Measurements from ENCODE around the gene CAST.
"Not testable (repeated sequence)": the region's sequence is repeated elsewhere in the genome, so short reads cannot be mapped to it uniquely, and the experiment has no call there.

The CAST gene

DNA sequence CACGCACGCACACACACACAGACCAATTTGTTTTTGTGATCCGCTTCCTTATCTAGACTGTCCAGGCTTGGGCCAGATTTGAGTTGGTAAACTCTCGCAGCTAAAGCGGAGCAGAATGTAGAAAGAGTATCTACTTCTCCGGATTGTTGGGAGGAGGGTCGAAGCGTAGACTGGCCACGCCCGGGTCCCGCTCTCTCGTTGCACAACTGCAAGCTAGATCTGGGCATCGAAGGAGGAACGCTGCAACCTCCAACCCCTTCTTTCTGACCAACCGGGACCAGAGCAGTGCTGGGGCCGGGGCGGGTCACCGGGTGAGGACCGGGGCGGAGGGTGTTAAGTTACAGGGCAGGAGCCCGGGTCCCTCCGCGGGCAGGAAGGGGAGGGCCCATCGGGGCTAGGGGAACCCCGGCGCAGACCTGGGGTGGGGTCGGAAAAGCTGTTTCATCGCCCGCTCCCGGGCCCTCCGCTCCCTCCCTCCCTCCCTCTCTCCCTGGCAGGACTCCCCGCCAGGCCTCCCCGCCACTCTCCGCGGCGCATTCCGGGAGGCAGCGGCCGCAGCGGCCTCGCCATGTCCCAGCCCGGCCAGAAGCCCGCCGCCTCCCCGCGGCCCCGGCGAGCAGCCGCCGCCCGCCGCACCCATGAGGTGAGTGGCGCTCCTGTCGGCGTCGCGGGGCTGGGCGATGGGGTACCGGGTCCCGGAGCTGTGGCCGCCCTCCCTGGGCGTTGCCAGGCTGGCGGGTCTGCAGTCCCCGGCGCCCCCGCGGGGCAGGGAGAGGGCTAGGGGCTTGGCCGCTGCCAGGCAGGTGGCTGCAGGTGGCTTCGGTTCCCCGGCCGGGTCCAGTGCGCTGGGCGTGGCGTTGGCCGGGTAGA lies at the start of gene CAST:
Gene CAST, plus strand, starts transcription at position 522 of the 870 bp plus-strand sequence. Its CDS starts 47 bp downstream, at position 569.
- peak within 1 kb of the TSS; percentile 81 to 96 (median 88) for H3K27ac ChIP-seq
- peak within 1 kb of the TSS; percentile 82 to 98 (median 92) for H3K4me2 ChIP-seq
- H4K20me1 ChIP-seq, result peaks cover 15 to 43% (median 36%) of the 10 kb centered on the region in 11 experiments; a peak in 19 of 22 replicates
- H3K36me3 ChIP-seq, result no peaks in the 10 kb centered on the region
- peak within 1 kb of the TSS; percentile 86 to 96 (median 88) for H3K9ac ChIP-seq
- peak in 10 of 11 experiments; percentile 51 to 92 (median 79); a peak in 16 of 22 replicates for TF ChIP-seq Cebpa-rat (IDR thresholded peaks at IDR 0.05)
- H3K4me1 ChIP-seq, result peaks cover 21 to 36% (median 30%) of the 10 kb centered on the region in 10 experiments
- no peaks in the 10 kb centered on the region for H3K9me3 ChIP-seq (replicated peaks in 1 of 11)
- H3K4me3 ChIP-seq, result peak within 1 kb of the TSS; percentile 76 to 96 (median 92)
- peaks cover 0 to 29% (median 0%) of the 10 kb centered on the region in 11 experiments; a peak in 4 of 22 replicates for H3K27me3 ChIP-seq

- no peaks in the 10 kb centered on the region for H3K27me3 ChIP-seq
- peak overlapping the region in 4 of 11 experiments; percentile 4 to 27 (median 17); a peak in 1 of 22 replicates for H3K9ac ChIP-seq
- H3K36me3 ChIP-seq, result no peaks in the 10 kb centered on the region
- H3K27ac ChIP-seq, result peak overlapping the region in 4 of 11 experiments; percentile 10 to 55 (median 25); a peak in 4 of 22 replicates
- TF ChIP-seq Cebpa-rat (IDR thresholded peaks at IDR 0.05), result no peak
- H3K4me3 ChIP-seq, result no peak overlapping the region
- H3K9me3 ChIP-seq (replicated peaks in 1 of 11), result peaks cover 13 to 33% (median 24%) of the 10 kb centered on the region in 11 experiments; a peak in 21 of 22 replicates
- H3K4me1 ChIP-seq, result peaks cover 7 to 24% (median 19%) of the 10 kb centered on the region in 10 experiments; a peak in 19 of 20 replicates
- peak overlapping the region; percentile 14 to 72 (median 59); a peak in 19 of 22 replicates for H3K4me2 ChIP-seq
- H4K20me1 ChIP-seq, result peaks cover 0 to 5% (median 0%) of the 10 kb centered on the region in 11 experiments; a peak in 1 of 22 replicates
Measured at GRCh38 chr5:96614110-96614691, 48.0 kb upstream of the CAST start.

DNA sequence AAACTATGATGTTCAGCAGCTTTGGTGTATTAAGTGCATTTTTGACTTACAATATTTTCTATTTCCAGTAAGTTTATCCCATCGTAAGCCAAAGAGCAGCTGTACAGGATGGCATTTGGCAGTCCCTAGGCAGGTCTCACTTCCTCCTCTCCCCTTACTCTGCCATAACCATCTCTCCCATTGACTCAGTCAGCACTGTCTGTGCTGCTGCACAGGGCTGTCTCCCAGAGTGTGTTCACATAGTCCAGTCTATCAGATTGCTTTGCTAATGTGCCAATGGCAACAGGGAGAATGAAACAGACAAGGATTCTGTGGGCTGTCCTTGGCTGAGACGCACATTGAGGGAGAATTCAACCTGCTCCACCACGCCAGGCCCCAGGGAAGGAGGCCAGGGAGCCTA lies 47.0 kb upstream of the CAST start:
- Histone ChIP-seq H3K4me2 (peak overlapping the region in 4 of 11 experiments; percentile 3 to 69 (median 36); a peak in 3 of 22 replicates), H3K36me3 (no peaks in the 10 kb centered on the region), H3K4me1 (peaks cover 7 to 24% (median 19%) of the 10 kb centered on the region in 10 experiments; a peak in 19 of 20 replicates), H3K27ac (no peak overlapping the region), H4K20me1 (peaks cover 0 to 5% (median 0%) of the 10 kb centered on the region in 11 experiments; a peak in 1 of 22 replicates), H3K9ac (no peak overlapping the region), H3K4me3 (no peak overlapping the region), H3K27me3 (no peaks in the 10 kb centered on the region), H3K9me3 (replicated peaks in 1 of 11) (peaks cover 18 to 33% (median 27%) of the 10 kb centered on the region in 11 experiments; a peak in 21 of 22 replicates)
- TF ChIP-seq Cebpa-rat (IDR thresholded peaks at IDR 0.05), result no peak

GRCh38 chr5:96616801-96617200 lies 45.4 kb upstream of the CAST start:
- no peak overlapping the region for H3K9ac ChIP-seq
- no peaks in the 10 kb centered on the region for H3K27me3 ChIP-seq
- no peak for TF ChIP-seq Cebpa-rat (IDR thresholded peaks at IDR 0.05)
- H3K9me3 ChIP-seq (replicated peaks in 1 of 11), result peaks cover 18 to 36% (median 29%) of the 10 kb centered on the region in 11 experiments; a peak in 21 of 22 replicates
- no peak overlapping the region for H3K4me3 ChIP-seq
- H3K36me3 ChIP-seq, result no peaks in the 10 kb centered on the region
- peaks cover 7 to 24% (median 19%) of the 10 kb centered on the region in 10 experiments; a peak in 19 of 20 replicates for H3K4me1 ChIP-seq
- no peak overlapping the region for H3K27ac ChIP-seq
- peaks cover 0 to 5% (median 0%) of the 10 kb centered on the region in 11 experiments; a peak in 1 of 22 replicates for H4K20me1 ChIP-seq
- no peak overlapping the region for H3K4me2 ChIP-seq

- not testable (repeated sequence) for H3K9ac ChIP-seq, H3K36me3 ChIP-seq, H3K27me3 ChIP-seq, H3K4me3 ChIP-seq, H3K4me2 ChIP-seq, H4K20me1 ChIP-seq, H3K27ac ChIP-seq
- H3K4me1 ChIP-seq, result peaks cover 7 to 21% (median 19%) of the 10 kb centered on the region in 10 experiments; a peak in 19 of 20 replicates
- H3K9me3 ChIP-seq (replicated peaks in 1 of 11), result peaks cover 18 to 36% (median 29%) of the 10 kb centered on the region in 11 experiments; a peak in 21 of 22 replicates
Measured at GRCh38 chr5:96618311-96619016, 43.7 kb upstream of the CAST start.

DNA sequence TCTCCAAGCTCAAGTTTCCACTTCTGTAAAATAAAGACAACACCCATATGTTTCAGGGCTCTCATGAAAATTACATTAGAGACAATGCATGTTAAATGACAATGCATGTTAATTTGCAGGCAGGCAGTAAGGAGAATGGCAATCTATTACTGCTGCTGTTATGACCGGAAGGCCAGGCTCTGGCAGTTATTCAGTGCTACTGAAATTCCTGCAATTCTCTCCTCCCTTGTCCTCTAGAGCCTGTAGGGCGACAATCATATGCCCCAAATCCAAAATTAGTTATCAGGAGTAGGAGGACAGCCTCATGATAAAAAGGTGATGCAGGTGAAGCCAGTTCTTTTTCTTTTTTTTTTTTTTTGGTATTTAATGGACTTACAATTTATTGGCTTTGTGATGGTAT lies 42.2 kb upstream of the CAST start:
- H3K4me1 ChIP-seq, result peaks cover 0 to 6% (median 4%) of the 10 kb centered on the region in 10 experiments; a peak in 8 of 20 replicates
- H3K9ac ChIP-seq, result no peak overlapping the region
- H4K20me1 ChIP-seq, result no peaks in the 10 kb centered on the region
- no peak overlapping the region for H3K27ac ChIP-seq
- no peak overlapping the region for H3K4me3 ChIP-seq
- no peak for TF ChIP-seq Cebpa-rat (IDR thresholded peaks at IDR 0.05)
- no peaks in the 10 kb centered on the region for H3K27me3 ChIP-seq
- H3K4me2 ChIP-seq, result no peak overlapping the region
- H3K36me3 ChIP-seq, result no peaks in the 10 kb centered on the region
- peaks cover 18 to 36% (median 29%) of the 10 kb centered on the region in 11 experiments; a peak in 21 of 22 replicates for H3K9me3 ChIP-seq (replicated peaks in 1 of 11)

GRCh38 chr5:96624596-96624995 lies 37.6 kb upstream of the CAST start:
- Histone ChIP-seq H3K9ac (no peak overlapping the region), H3K4me2 (no peak overlapping the region), H3K4me3 (no peak overlapping the region), H3K27ac (no peak overlapping the region), H3K27me3 (no peaks in the 10 kb centered on the region), H3K4me1 (no peaks in the 10 kb centered on the region; a peak in 1 of 20 replicates), H3K9me3 (replicated peaks in 1 of 11) (peaks cover 0 to 8% (median 3%) of the 10 kb centered on the region in 11 experiments; a peak in 14 of 22 replicates), H4K20me1 (no peaks in the 10 kb centered on the region), H3K36me3 (no peaks in the 10 kb centered on the region)
- no peak for TF ChIP-seq Cebpa-rat (IDR thresholded peaks at IDR 0.05)

GRCh38 chr5:96625365-96625764 lies 36.8 kb upstream of the CAST start:
- no peaks in the 10 kb centered on the region for H4K20me1 ChIP-seq
- no peak overlapping the region for H3K9ac ChIP-seq
- no peak overlapping the region for H3K4me2 ChIP-seq
- no peak overlapping the region for H3K27ac ChIP-seq
- peaks cover 0 to 5% (median 0%) of the 10 kb centered on the region in 11 experiments; a peak in 4 of 22 replicates for H3K9me3 ChIP-seq (replicated peaks in 1 of 11)
- no peak overlapping the region for H3K4me3 ChIP-seq
- no peaks in the 10 kb centered on the region for H3K27me3 ChIP-seq
- H3K4me1 ChIP-seq, result no peaks in the 10 kb centered on the region; a peak in 1 of 20 replicates
- no peak for TF ChIP-seq Cebpa-rat (IDR thresholded peaks at IDR 0.05)
- no peaks in the 10 kb centered on the region for H3K36me3 ChIP-seq

All from BLaER1 treated with 17β-estradiol and CSF1 and Interleukin-3, amounts not matched to agents 10 nM and 100 nM (cell line).